Measurements from ENCODE around the gene SORBS2.
A peak's percentile ranks its signal among the peaks of the same experiment; 100 is the strongest.

SORBS2 gene

GRCh38 chr4:185608185-185608584, 203.8 kb downstream of the SORBS2 start:
- no peak for DNase-seq (ENCODE audit: low read depth)
- no peak overlapping the region for H3K4me3 ChIP-seq (ENCODE audit: low read length)
- TF ChIP-seq, protein P1, sequence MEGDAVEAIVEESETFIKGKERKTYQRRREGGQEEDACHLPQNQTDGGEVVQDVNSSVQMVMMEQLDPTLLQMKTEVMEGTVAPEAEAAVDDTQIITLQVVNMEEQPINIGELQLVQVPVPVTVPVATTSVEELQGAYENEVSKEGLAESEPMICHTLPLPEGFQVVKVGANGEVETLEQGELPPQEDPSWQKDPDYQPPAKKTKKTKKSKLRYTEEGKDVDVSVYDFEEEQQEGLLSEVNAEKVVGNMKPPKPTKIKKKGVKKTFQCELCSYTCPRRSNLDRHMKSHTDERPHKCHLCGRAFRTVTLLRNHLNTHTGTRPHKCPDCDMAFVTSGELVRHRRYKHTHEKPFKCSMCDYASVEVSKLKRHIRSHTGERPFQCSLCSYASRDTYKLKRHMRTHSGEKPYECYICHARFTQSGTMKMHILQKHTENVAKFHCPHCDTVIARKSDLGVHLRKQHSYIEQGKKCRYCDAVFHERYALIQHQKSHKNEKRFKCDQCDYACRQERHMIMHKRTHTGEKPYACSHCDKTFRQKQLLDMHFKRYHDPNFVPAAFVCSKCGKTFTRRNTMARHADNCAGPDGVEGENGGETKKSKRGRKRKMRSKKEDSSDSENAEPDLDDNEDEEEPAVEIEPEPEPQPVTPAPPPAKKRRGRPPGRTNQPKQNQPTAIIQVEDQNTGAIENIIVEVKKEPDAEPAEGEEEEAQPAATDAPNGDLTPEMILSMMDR (IDR thresholded peaks at IDR 0.05; ENCODE audit: insufficient read depth, low read depth, low read length, missing control alignments), result no peak

GRCh38 chr4:185602397-185602796, 209.6 kb downstream of the SORBS2 start:
- no peak overlapping the region for H3K4me3 ChIP-seq (ENCODE audit: low read length)
- TF ChIP-seq, protein P1 (IDR thresholded peaks at IDR 0.05; ENCODE audit: insufficient read depth, low read depth, low read length, missing control alignments), result no peak
- DNase-seq (ENCODE audit: low read depth), result no peak

DNA sequence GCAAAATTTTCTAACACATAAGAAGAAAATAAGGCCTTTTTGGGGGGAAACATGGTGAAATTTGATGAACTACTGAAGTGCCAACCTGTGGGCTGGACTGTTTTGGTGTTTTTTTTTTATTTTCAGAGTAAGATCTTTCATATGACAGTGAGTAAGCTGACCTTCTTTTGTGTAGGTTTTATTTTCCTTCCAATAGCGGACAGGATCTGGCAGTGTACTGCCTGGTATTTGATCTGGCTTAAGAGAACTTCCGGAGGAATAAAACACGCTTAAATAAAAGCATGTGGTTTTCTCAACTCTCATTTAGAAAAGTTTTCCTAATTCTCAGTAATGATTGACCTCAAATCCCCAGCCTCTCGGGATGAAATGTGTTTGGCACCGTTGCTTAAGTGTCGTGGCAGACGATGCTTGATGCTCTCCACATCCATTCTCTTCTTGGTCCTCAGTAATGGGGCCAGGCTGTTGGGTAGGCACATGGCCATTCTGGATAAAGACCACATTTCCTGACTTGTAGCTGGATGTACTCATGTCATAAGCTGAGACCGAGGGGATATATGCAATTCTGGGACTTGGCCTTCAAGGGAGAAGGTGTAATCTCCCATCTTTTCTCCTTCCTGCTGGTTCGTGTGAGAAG, 211.1 kb downstream of the SORBS2 start:
- TF ChIP-seq, protein P1 (IDR thresholded peaks at IDR 0.05; ENCODE audit: insufficient read depth, low read depth, low read length, missing control alignments), result no peak
- H3K4me3 ChIP-seq (ENCODE audit: low read length), result no peak overlapping the region
- DNase-seq (ENCODE audit: low read depth), result no peak

- TF ChIP-seq, protein P1 (IDR thresholded peaks at IDR 0.05; ENCODE audit: insufficient read depth, low read depth, low read length, missing control alignments), result no peak
- no peak overlapping the region for H3K4me3 ChIP-seq (ENCODE audit: low read length)
- no peak for DNase-seq (ENCODE audit: low read depth)
Observed at GRCh38 chr4:185599553-185600243, 212.3 kb downstream of the SORBS2 start.

DNA sequence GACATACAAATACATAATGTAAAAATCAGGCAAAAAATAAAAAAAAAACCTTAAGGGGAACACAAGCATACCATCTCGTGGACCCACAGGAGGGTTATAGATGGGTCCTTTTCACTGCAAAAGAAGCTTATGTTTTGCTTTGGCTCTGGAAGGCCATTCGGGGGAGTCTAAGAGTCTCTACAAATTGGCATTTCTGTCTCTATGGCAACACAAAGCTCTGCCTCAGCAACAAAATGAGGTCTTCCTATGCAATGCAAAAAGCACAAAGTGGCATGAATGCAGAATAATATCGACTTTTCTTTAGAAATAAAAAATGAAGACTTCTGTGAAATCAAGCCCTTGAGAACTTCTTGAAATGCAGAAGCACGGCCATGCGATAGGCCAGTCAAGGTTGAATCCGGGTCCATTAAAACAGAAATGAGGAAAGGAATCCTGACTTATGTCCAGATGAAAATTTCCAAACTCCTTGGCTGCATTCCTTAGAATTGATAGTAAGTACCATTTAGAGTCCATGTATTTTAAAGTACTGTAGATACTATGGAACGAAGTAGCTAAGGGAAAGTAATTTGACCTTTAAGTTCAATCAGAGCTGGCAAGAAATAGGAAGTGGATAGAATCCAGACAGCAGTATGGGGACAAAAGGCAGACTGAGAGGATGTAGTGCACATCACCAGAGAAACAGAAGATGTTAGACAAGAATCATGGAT, 213.0 kb downstream of the SORBS2 start:
- no peak for DNase-seq (ENCODE audit: low read depth)
- TF ChIP-seq, protein P1 (IDR thresholded peaks at IDR 0.05; ENCODE audit: insufficient read depth, low read depth, low read length, missing control alignments), result no peak
- no peak overlapping the region for H3K4me3 ChIP-seq (ENCODE audit: low read length)

GRCh38 chr4:185597532-185598188, 214.3 kb downstream of the SORBS2 start:
- peak; percentile 80 for DNase-seq (ENCODE audit: low read depth)
- H3K4me3 ChIP-seq (ENCODE audit: low read length), result no peak overlapping the region
- TF ChIP-seq, protein P1 (IDR thresholded peaks at IDR 0.05; ENCODE audit: insufficient read depth, low read depth, low read length, missing control alignments), result peak; percentile 100

All from epithelial cell of esophagus (primary cell).